ENCODE data around the gene MRPL34.

MRPL34 gene

DNA sequence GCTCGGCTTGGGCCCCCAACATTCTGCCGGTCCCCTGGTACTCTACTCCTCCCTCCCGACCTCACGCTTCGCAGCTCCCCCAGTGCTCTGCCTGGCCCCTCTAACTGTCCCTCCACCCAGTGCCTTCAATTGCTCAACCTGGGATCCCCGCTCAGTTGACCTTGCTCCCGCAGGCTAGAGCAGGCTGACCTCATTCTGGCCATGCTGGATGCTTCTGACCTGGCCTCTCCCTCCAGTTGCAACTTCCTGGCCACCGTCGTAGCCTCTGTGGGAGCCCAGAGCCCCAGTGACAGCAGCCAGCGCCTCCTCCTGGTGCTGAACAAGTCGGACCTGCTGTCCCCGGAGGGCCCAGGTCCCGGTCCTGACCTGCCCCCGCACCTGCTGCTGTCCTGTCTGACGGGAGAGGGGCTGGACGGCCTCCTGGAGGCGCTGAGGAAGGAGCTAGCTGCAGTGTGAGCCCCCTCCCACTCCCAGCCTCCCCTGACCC is 35.2 kb downstream of the MRPL34 start:
- no peak overlapping the region for H3K4me2 ChIP-seq (ENCODE audit: low read length)
- no peaks in the 10 kb centered on the region for H3K79me2 ChIP-seq (ENCODE audit: insufficient read depth, low read length)
- H2AFZ ChIP-seq (ENCODE audit: low read length), result no peak overlapping the region
- H3K9me3 ChIP-seq (ENCODE audit: low read length), result no peaks in the 10 kb centered on the region
- H3K27me3 ChIP-seq (ENCODE audit: insufficient read depth, low read length), result no peaks in the 10 kb centered on the region
- no peaks in the 10 kb centered on the region for H3K9me2 ChIP-seq (ENCODE audit: low read depth, low read length)
- peaks cover 15% of the 10 kb centered on the region for H3K4me1 ChIP-seq (ENCODE audit: insufficient read depth, low read length, severe bottlenecking)
- no peak overlapping the region for H3K4me3 ChIP-seq (ENCODE audit: low read depth, low read length, poor library complexity, severe bottlenecking)
- TF ChIP-seq, protein P1, sequence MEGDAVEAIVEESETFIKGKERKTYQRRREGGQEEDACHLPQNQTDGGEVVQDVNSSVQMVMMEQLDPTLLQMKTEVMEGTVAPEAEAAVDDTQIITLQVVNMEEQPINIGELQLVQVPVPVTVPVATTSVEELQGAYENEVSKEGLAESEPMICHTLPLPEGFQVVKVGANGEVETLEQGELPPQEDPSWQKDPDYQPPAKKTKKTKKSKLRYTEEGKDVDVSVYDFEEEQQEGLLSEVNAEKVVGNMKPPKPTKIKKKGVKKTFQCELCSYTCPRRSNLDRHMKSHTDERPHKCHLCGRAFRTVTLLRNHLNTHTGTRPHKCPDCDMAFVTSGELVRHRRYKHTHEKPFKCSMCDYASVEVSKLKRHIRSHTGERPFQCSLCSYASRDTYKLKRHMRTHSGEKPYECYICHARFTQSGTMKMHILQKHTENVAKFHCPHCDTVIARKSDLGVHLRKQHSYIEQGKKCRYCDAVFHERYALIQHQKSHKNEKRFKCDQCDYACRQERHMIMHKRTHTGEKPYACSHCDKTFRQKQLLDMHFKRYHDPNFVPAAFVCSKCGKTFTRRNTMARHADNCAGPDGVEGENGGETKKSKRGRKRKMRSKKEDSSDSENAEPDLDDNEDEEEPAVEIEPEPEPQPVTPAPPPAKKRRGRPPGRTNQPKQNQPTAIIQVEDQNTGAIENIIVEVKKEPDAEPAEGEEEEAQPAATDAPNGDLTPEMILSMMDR (IDR thresholded peaks at IDR 0.05; ENCODE audit: low read length), result no peak
- TF ChIP-seq EZH2 (IDR thresholded peaks at IDR 0.05; ENCODE audit: borderline replicate concordance, low read length), result no peak
- no peak overlapping the region for H3K9ac ChIP-seq (ENCODE audit: low read length)
- no peaks in the 10 kb centered on the region; the same call in 1 of the 2 replicates for H3F3A ChIP-seq (ENCODE audit: insufficient read depth, low read length)
- H3K27ac ChIP-seq (ENCODE audit: low read depth, low read length, poor library complexity, severe bottlenecking), result no peak overlapping the region
- peaks cover 38% of the 10 kb centered on the region for H3K36me3 ChIP-seq (ENCODE audit: insufficient read depth, low read length)
- H4K20me1 ChIP-seq (ENCODE audit: insufficient read depth, low read length), result no peaks in the 10 kb centered on the region

DNA sequence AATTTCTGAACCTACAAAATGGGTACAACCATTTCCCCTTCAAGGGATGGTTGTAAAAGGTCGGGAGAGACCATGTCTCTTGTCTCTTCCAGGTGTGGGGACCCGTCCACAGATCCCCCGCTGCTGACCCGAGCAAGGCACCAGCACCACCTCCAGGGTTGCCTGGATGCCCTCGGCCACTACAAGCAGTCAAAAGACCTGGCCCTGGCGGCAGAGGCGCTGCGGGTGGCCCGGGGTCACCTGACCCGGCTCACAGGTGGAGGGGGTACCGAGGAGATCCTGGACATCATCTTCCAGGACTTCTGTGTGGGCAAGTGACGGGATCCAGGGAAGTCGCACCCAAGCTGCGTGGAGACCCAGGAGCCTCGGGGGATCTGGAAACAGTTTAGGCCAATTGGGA is 35.7 kb downstream of the MRPL34 start:
- Histone ChIP-seq H3K4me2 (ENCODE audit: low read length) (no peak overlapping the region), H3K4me1 (ENCODE audit: insufficient read depth, low read length, severe bottlenecking) (peaks cover 17% of the 10 kb centered on the region), H3K27me3 (ENCODE audit: insufficient read depth, low read length) (no peaks in the 10 kb centered on the region), H3K9me3 (ENCODE audit: low read length) (no peaks in the 10 kb centered on the region), H2AFZ (ENCODE audit: low read length) (no peak overlapping the region), H3K79me2 (ENCODE audit: insufficient read depth, low read length) (no peaks in the 10 kb centered on the region), H4K20me1 (ENCODE audit: insufficient read depth, low read length) (no peaks in the 10 kb centered on the region), H3K9ac (ENCODE audit: low read length) (no peak overlapping the region), H3F3A (ENCODE audit: insufficient read depth, low read length) (no peaks in the 10 kb centered on the region; the same call in 1 of the 2 replicates), H3K4me3 (ENCODE audit: low read depth, low read length, poor library complexity, severe bottlenecking) (no peak overlapping the region), H3K27ac (ENCODE audit: low read depth, low read length, poor library complexity, severe bottlenecking) (no peak overlapping the region), H3K9me2 (ENCODE audit: low read depth, low read length) (no peaks in the 10 kb centered on the region), H3K36me3 (ENCODE audit: insufficient read depth, low read length) (peaks cover 38% of the 10 kb centered on the region)
- TF ChIP-seq, protein P1 (IDR thresholded peaks at IDR 0.05; ENCODE audit: low read length), result no peak
- TF ChIP-seq EZH2 (IDR thresholded peaks at IDR 0.05; ENCODE audit: borderline replicate concordance, low read length), result no peak

DNA sequence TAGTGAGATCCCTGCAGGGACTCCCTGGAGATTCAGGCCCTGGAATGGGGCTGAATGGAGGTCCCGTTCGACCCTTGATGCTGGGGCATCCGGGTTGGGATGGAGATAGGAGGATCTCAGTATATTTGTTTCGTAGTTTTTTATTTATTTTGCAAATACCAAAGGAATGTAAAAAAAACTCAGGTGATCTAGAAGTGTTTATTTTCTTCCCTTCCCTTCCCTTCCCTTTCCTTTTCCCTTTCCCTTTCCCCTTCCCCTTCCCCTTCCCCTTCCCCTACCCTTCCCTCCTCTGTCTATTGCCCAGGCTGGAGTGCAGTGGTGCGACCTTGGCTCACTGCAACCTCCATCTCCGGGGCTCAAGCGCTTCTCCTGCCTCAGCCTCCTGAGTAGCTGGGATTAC is 36.2 kb downstream of the MRPL34 start:
- H4K20me1 ChIP-seq (ENCODE audit: insufficient read depth, low read length), result no peaks in the 10 kb centered on the region
- no peaks in the 10 kb centered on the region for H3K9me2 ChIP-seq (ENCODE audit: low read depth, low read length)
- H2AFZ ChIP-seq (ENCODE audit: low read length), result no peak overlapping the region
- H3K9me3 ChIP-seq (ENCODE audit: low read length), result no peaks in the 10 kb centered on the region
- no peaks in the 10 kb centered on the region for H3K79me2 ChIP-seq (ENCODE audit: insufficient read depth, low read length)
- no peak overlapping the region for H3K4me2 ChIP-seq (ENCODE audit: low read length)
- H3K27ac ChIP-seq (ENCODE audit: low read depth, low read length, poor library complexity, severe bottlenecking), result no peak overlapping the region
- peaks cover 38% of the 10 kb centered on the region for H3K36me3 ChIP-seq (ENCODE audit: insufficient read depth, low read length)
- H3K27me3 ChIP-seq (ENCODE audit: insufficient read depth, low read length), result no peaks in the 10 kb centered on the region
- H3K4me3 ChIP-seq (ENCODE audit: low read depth, low read length, poor library complexity, severe bottlenecking), result no peak overlapping the region
- no peak overlapping the region for H3K9ac ChIP-seq (ENCODE audit: low read length)
- H3F3A ChIP-seq (ENCODE audit: insufficient read depth, low read length), result no peaks in the 10 kb centered on the region; the same call in 1 of the 2 replicates
- peaks cover 15% of the 10 kb centered on the region for H3K4me1 ChIP-seq (ENCODE audit: insufficient read depth, low read length, severe bottlenecking)
- TF ChIP-seq, protein P1 (IDR thresholded peaks at IDR 0.05; ENCODE audit: low read length), result no peak
- TF ChIP-seq EZH2 (IDR thresholded peaks at IDR 0.05; ENCODE audit: borderline replicate concordance, low read length), result no peak

All from OCI-LY1 (cell line).